Measurements from ENCODE around the gene ESAM. TPM values are rescaled to one million over a fixed set of nuclear protein-coding genes. Genes with fewer than 3 reads are reported as not detected.

The ESAM gene
- total RNA-seq, 1 donor from 2014 or later: 1.7 TPM

DNA sequence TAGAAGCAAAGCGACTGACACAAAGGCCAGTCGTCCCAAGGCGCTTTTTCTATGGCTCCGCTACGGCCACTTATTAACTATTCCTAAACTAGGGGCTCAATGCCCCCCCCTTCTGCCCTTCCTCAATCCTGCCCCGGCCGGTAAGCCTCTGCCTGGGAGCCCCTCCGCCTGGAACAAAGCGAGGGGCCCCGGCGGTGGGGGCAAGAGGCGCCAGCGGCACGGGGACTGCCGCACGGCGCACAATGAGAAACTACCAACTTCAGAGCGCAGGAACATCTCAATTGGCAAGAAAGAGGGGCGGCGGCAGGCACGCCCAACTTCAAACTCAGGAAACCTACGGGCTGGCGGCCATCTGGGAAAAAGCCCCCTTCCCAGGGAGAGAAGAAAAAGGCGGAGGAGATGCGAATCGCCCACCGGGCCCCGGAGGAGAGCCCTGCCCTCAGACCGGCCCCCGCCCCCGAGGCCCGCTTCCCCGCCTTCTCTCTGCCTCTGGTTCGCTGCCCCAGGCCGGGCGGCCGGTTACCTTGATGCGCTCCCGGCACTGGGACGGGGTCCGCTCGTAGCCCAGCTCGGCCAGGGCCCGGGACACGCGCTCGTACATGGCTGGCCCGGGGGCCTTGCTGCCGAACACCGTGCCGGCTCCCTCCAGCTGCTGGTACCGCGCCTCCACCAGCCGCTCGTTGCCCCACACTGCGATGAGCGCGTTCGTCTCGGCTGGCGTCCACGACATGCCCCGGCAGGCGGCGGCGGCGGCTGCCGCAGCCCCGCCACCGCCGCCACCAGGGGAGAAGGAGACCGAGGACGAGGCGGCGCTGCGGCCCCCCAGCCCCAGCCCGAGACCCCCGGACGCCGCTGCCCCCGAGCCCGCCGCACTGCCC is 37.5 kb upstream of the ESAM start:
- no peaks in the 10 kb centered on the region for H3K36me3 Mint-ChIP-seq (ENCODE audit: unreplicated experiment)
- peak; percentile 86 for DNase-seq (ENCODE audit: extremely low spot score, unreplicated experiment)
- H3K9me3 Mint-ChIP-seq (ENCODE audit: unreplicated experiment): no peaks in the 10 kb centered on the region
- H3K4me1 Mint-ChIP-seq (ENCODE audit: unreplicated experiment): peaks cover 27% of the 10 kb centered on the region
- peak overlapping the region; percentile 98 for H3K27ac Mint-ChIP-seq (ENCODE audit: unreplicated experiment)
- TF ChIP-seq, protein P1, sequence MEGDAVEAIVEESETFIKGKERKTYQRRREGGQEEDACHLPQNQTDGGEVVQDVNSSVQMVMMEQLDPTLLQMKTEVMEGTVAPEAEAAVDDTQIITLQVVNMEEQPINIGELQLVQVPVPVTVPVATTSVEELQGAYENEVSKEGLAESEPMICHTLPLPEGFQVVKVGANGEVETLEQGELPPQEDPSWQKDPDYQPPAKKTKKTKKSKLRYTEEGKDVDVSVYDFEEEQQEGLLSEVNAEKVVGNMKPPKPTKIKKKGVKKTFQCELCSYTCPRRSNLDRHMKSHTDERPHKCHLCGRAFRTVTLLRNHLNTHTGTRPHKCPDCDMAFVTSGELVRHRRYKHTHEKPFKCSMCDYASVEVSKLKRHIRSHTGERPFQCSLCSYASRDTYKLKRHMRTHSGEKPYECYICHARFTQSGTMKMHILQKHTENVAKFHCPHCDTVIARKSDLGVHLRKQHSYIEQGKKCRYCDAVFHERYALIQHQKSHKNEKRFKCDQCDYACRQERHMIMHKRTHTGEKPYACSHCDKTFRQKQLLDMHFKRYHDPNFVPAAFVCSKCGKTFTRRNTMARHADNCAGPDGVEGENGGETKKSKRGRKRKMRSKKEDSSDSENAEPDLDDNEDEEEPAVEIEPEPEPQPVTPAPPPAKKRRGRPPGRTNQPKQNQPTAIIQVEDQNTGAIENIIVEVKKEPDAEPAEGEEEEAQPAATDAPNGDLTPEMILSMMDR (IDR thresholded peaks at IDR 0.05): peak; percentile 20
- peak overlapping the region; percentile 91 for H3K4me3 Mint-ChIP-seq (ENCODE audit: unreplicated experiment)
- no peaks in the 10 kb centered on the region for H3K27me3 Mint-ChIP-seq (ENCODE audit: unreplicated experiment)

DNA sequence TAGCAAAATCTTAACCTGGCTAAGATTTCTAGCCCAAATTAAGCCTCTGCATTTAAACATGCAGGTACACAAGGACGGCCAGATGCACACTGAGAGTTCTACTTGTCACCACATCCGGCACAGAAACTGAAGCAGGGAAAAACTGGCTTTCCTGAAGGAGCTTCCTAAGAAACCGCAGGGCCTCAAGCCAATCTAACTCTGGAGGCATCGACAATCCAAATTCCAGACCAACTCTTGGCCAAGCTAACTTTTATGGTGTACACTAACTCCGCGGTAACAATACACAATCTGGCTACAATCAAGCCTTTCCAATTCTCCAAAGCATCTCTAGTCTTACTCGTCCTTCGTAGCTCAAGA is 36.9 kb upstream of the ESAM start:
- peak overlapping the region; percentile 87 for H3K27ac Mint-ChIP-seq (ENCODE audit: unreplicated experiment)
- no peaks in the 10 kb centered on the region for H3K36me3 Mint-ChIP-seq (ENCODE audit: unreplicated experiment)
- no peak for DNase-seq (ENCODE audit: extremely low spot score, unreplicated experiment)
- TF ChIP-seq, protein P1 (IDR thresholded peaks at IDR 0.05): no peak
- H3K27me3 Mint-ChIP-seq (ENCODE audit: unreplicated experiment): no peaks in the 10 kb centered on the region
- H3K4me1 Mint-ChIP-seq (ENCODE audit: unreplicated experiment): peaks cover 27% of the 10 kb centered on the region
- H3K4me3 Mint-ChIP-seq (ENCODE audit: unreplicated experiment): peak overlapping the region; percentile 87
- H3K9me3 Mint-ChIP-seq (ENCODE audit: unreplicated experiment): no peaks in the 10 kb centered on the region

DNA sequence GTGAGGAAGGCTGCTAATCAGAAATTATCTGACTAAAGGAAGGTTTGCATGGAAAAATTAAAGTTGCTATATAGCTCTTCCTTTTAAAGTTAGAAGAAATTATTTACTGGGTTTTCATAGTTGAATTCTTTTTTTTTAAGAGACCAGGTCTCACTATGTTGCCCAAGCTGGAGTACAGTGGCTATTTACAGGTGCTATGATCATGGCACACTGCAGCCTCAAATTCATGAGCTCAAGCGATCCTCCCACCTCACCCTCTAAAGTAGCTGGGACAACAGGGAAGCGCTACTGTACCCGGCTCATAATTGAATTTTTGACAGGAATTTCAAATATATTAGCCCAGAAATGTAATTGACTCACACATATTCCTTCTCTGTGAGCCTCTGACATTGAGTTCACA is 34.2 kb upstream of the ESAM start:
- Mint-ChIP-seq H3K27me3 (ENCODE audit: unreplicated experiment) (no peaks in the 10 kb centered on the region), H3K9me3 (ENCODE audit: unreplicated experiment) (no peaks in the 10 kb centered on the region), H3K27ac (ENCODE audit: unreplicated experiment) (no peak overlapping the region), H3K4me1 (ENCODE audit: unreplicated experiment) (peaks cover 32% of the 10 kb centered on the region), H3K36me3 (ENCODE audit: unreplicated experiment) (no peaks in the 10 kb centered on the region), H3K4me3 (ENCODE audit: unreplicated experiment) (no peak overlapping the region)
- no peak for DNase-seq (ENCODE audit: extremely low spot score, unreplicated experiment)
- TF ChIP-seq, protein P1 (IDR thresholded peaks at IDR 0.05): no peak

DNA sequence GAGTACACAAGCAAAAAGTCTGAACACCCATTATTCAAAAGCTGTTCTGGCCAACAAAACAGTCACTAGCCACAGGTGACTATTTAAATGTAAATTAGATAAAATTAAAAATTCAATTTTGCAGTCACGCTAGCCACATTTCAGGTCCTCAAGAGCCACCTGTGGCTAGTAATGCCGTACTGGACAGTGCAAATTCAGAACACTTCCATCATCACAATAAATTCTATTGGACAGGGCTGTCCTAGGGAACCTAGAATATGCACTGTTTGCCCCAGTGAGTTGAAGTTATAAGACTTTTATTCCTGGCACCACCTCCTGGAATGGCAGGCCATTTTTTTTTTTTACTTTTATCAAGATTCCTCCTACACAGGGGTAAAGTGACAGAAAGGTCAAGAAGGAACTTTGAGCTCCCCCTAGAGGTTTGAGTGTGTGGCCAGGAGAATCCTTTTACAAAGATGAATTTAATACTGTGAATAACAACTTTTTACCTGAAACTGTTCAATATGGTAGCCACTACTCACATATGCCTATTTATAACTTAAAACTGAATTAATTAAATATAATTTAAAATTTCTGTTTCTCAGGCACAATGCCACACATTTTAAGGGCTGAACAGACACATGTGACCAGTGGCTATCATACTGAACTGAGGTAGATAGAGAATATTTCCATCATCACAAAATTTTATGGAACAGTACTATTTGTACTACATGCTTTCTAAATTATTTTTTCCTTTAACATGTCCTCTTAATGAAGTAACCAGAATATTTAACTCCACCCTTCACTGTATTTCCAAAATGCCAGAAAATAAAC is 31.6 kb upstream of the ESAM start:
- peaks cover 21% of the 10 kb centered on the region for H3K4me1 Mint-ChIP-seq (ENCODE audit: unreplicated experiment)
- no peaks in the 10 kb centered on the region for H3K27me3 Mint-ChIP-seq (ENCODE audit: unreplicated experiment)
- H3K9me3 Mint-ChIP-seq (ENCODE audit: unreplicated experiment): no peaks in the 10 kb centered on the region
- TF ChIP-seq, protein P1 (IDR thresholded peaks at IDR 0.05): peak; percentile 69
- no peak overlapping the region for H3K4me3 Mint-ChIP-seq (ENCODE audit: unreplicated experiment)
- no peaks in the 10 kb centered on the region for H3K36me3 Mint-ChIP-seq (ENCODE audit: unreplicated experiment)
- H3K27ac Mint-ChIP-seq (ENCODE audit: unreplicated experiment): no peak overlapping the region
- DNase-seq (ENCODE audit: extremely low spot score, unreplicated experiment): no peak

Measured in osteocyte (in vitro differentiated cells).